ENCODE results near the gene RFC5. TPM values are rescaled to one million over a fixed set of nuclear protein-coding genes. Genes with fewer than 3 reads are reported as not detected.

RFC5 gene
- 7.3 TPM for total RNA-seq
- long read RNA-seq, transcript RFC5-204 (11 exons, 1,655 nt): major isoform, 5 of 13 reads
- long read RNA-seq, partial matches to known transcripts: 0 of 13 reads
- long read RNA-seq, other reads (novel, unspliced or antisense): 8 of 13 reads

GRCh38 chr12:118016424-118017264, at the start of gene RFC5:
Gene RFC5, plus strand, starts transcription at chr12:118016703. Its CDS starts 125 bp downstream, at chr12:118016828.
- Histone ChIP-seq H3K36me3 (peaks cover 27% of the 10 kb centered on the region), H3K9me3 (no peaks in the 10 kb centered on the region), H3K4me1 (peaks cover 18% of the 10 kb centered on the region), H3K4me3 (peak within 1 kb of the TSS; percentile 77), H3K27ac (peak within 1 kb of the TSS; percentile 58), H3K27me3 (ENCODE audit: low read depth) (no peaks in the 10 kb centered on the region)
- ATAC-seq: peak; percentile 98 to 100
- DNase-seq: peak; percentile 99
- intact Hi-C loops (cut with DNase I): no loop called here
- no peak for TF ChIP-seq CTCF (IDR thresholded peaks at IDR 0.05)

GRCh38 chr12:117967043-117967442, 49.5 kb upstream of the RFC5 start:
- intact Hi-C loops (cut with DNase I): no loop called here
- Histone ChIP-seq H3K4me1 (peaks cover 8% of the 10 kb centered on the region), H3K36me3 (no peaks in the 10 kb centered on the region), H3K27me3 (ENCODE audit: low read depth) (peaks cover 29% of the 10 kb centered on the region), H3K4me3 (no peak overlapping the region), H3K27ac (no peak overlapping the region), H3K9me3 (no peaks in the 10 kb centered on the region)
- ATAC-seq (no peak), DNase-seq (no peak)
- no peak for TF ChIP-seq CTCF (IDR thresholded peaks at IDR 0.05)

GRCh38 chr12:117967512-117967911, 49.0 kb upstream of the RFC5 start:
- Histone ChIP-seq H3K4me1 (peaks cover 8% of the 10 kb centered on the region), H3K9me3 (no peaks in the 10 kb centered on the region), H3K4me3 (no peak overlapping the region), H3K27ac (no peak overlapping the region), H3K36me3 (no peaks in the 10 kb centered on the region), H3K27me3 (ENCODE audit: low read depth) (peaks cover 29% of the 10 kb centered on the region)
- no peak for DNase-seq
- no peak for ATAC-seq
- TF ChIP-seq CTCF (IDR thresholded peaks at IDR 0.05): no peak
- intact Hi-C loops (cut with DNase I): no loop called here

GRCh38 chr12:117968151-117968789, 48.2 kb upstream of the RFC5 start:
- ATAC-seq: no peak
- no peak for TF ChIP-seq CTCF (IDR thresholded peaks at IDR 0.05)
- no peak overlapping the region for H3K27ac ChIP-seq

GRCh38 chr12:117968826-117969659, 47.5 kb upstream of the RFC5 start, which contains the start of gene KSR2:
Gene KSR2, minus strand, starts transcription at chr12:117968990. Its CDS starts 735 bp downstream, at chr12:117968255.
- H3K9me3 ChIP-seq: no peaks in the 10 kb centered on the region
- TF ChIP-seq CTCF (IDR thresholded peaks at IDR 0.05): no peak
- peak within 1 kb of the TSS; percentile 54 for H3K4me3 ChIP-seq
- intact Hi-C loops (cut with DNase I): no loop called here
- peaks cover 8% of the 10 kb centered on the region for H3K4me1 ChIP-seq
- H3K27ac ChIP-seq: peak within 1 kb of the TSS; percentile 53
- H3K27me3 ChIP-seq (ENCODE audit: low read depth): peaks cover 29% of the 10 kb centered on the region
- no peaks in the 10 kb centered on the region for H3K36me3 ChIP-seq
- ATAC-seq (peak; percentile 95 to 97), DNase-seq (peak; percentile 92)

More at GRCh38 chr12:117968151-117968789, 48.2 kb upstream of the RFC5 start:
- no peaks in the 10 kb centered on the region for H3K9me3 ChIP-seq
- H3K4me3 ChIP-seq: peak overlapping the region; percentile 54
- no peaks in the 10 kb centered on the region for H3K36me3 ChIP-seq
- H3K4me1 ChIP-seq: peaks cover 8% of the 10 kb centered on the region
- DNase-seq: no peak
- intact Hi-C loops (cut with DNase I): no loop called here
- peaks cover 29% of the 10 kb centered on the region for H3K27me3 ChIP-seq (ENCODE audit: low read depth)
